NT2/D1 (cell line): ENCODE measurements around the gene IL18R1.
A peak's percentile ranks its signal among the peaks of the same experiment; 100 is the strongest.

Source experiments
- DNase-seq: peaks from one replicate; pipeline ENCODE4 v3.0.0-alpha.2; 2011; ENCODE audit warnings: low read depth, low spot score
- H3K27me3 ChIP-seq: 2 replicates; pipeline ENCODE4 v1.6.0; 2011; ENCODE audit warnings: mild to moderate bottlenecking; ENCODE audit not compliant: insufficient read length, insufficient read depth
- H3K36me3 ChIP-seq: 2 replicates; pipeline ENCODE4 v1.6.1; 2011; ENCODE audit warnings: mild to moderate bottlenecking, low read length, mixed read lengths; ENCODE audit not compliant: insufficient read depth, insufficient read length
- H3K4me1 ChIP-seq: 2 replicates; pipeline ENCODE4 v1.5.1; 2011; ENCODE audit not compliant: insufficient read depth, insufficient read length
- H3K4me3 ChIP-seq: 2 replicates; pipeline ENCODE4 v1.5.1; 2011; ENCODE audit warnings: low read depth; ENCODE audit not compliant: insufficient read length
- H3K9ac ChIP-seq: 2 replicates; pipeline ENCODE4 v1.6.0; 2011; ENCODE audit warnings: low read depth; ENCODE audit not compliant: insufficient read length
- H3K9me3 ChIP-seq: 2 replicates; pipeline ENCODE4 v1.5.1; 2011; ENCODE audit warnings: mild to moderate bottlenecking, low read length; ENCODE audit not compliant: insufficient read depth
- SUZ12 ChIP-seq: IDR thresholded peaks from 2 replicates; pipeline ENCODE4 v1.6.1; 2011; ENCODE audit not compliant: insufficient read length, insufficient read depth; ENCODE audit errors: extremely low read depth
- YY1 ChIP-seq: IDR thresholded peaks from 2 replicates; pipeline ENCODE4 v1.6.1; 2011; ENCODE audit not compliant: insufficient read length, insufficient read depth
- ZNF274 ChIP-seq: IDR thresholded peaks from 2 replicates; pipeline ENCODE4 v1.6.1; 2011; ENCODE audit warnings: mild to moderate bottlenecking, low read depth, low read length

IL18R1 gene

DNA sequence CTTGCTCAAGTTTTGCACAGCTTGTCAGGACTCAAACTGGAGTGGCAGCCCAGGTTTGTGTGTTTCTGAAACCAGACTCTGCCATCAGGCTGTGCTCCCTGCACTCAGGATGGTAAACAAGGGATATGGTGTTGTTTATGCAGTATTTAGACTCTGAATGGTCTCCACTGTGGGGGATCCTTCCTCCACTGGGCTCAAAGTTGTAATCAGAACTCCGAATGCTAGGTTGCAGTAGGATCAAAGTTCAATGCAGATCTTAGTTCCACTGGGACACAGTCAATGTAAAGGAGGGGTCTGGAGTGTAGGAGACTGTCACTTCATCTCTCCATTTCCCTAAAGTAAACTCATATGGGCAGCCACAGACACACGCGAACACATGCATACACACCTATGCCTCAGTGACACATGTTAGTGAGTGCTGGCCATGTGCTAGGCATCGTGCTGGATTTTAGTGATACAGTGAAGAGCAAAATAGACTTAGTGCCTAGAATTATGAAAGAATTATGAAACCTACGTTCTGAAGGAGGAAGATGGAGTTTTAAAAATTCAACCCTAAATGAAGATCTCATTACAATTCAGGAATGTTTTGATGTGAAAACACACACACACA lies 6.1 kb downstream of the IL18R1 start:
- peaks cover 28% of the 10 kb centered on the region for H3K9me3 ChIP-seq
- H3K9ac ChIP-seq: no peak overlapping the region
- peaks cover 7% of the 10 kb centered on the region for H3K27me3 ChIP-seq
- H3K4me3 ChIP-seq: no peak overlapping the region
- DNase-seq: no peak
- no peaks in the 10 kb centered on the region for H3K4me1 ChIP-seq
- no peak for TF ChIP-seq SUZ12
- TF ChIP-seq YY1: no peak
- no peak for TF ChIP-seq ZNF274
- no peaks in the 10 kb centered on the region for H3K36me3 ChIP-seq

DNA sequence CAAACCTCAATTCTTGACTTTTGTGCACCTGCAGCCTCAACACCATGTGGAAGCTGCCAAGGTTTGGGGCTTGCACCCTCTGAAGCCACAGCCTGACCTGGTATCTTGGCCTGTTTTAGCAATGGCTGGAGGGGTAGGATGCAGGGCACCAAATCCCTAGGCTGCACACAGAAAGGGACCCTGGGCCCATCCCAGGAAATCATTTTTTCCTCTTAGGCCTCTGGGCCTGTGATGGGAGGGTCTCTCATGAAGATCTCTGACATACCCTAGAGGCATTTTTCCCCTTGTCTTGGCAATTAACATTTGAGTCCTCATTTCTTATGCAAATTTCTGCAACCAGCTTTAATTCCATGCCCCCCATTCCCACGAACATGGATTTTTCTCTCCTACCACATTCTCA lies 10.2 kb downstream of the IL18R1 start:
- H3K27me3 ChIP-seq: no peaks in the 10 kb centered on the region
- no peak for TF ChIP-seq YY1
- TF ChIP-seq ZNF274: no peak
- no peak for TF ChIP-seq SUZ12
- no peaks in the 10 kb centered on the region for H3K36me3 ChIP-seq
- no peak overlapping the region for H3K9ac ChIP-seq
- no peaks in the 10 kb centered on the region for H3K4me1 ChIP-seq
- DNase-seq: peak; percentile 9
- H3K4me3 ChIP-seq: no peak overlapping the region
- peaks cover 31% of the 10 kb centered on the region for H3K9me3 ChIP-seq

DNA sequence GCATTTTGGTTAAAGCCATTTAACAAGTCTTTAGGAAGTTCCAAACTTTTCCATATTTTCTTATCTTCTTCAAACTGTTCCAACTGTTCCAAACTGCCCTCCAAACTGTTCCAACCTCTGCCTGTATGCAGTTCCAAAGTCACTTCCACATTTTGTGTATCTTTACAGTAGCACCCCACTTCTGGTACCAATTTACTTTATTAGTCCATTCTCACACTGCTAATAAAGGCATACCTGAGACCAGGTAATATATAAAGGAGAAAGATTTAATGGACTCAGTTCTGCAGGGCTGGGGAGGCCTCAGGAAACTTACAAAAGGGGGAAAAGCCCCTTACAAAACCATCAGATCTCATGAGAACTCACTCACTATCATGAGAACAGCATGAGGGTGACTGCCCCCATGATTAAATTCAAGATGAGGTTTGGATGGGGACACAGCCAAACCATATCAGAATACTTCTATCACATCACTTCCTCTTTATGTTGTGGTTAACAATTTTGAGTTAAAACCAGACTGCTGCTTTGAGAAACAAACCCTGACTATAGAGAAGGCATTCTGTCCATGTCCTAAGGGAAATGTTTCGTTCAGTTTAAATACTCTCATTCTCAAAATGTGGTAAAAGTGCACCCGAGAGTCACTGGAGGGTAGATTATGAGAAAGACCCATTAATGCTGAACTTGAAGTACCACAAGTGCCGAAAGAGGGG lies 11.0 kb downstream of the IL18R1 start:
- Histone ChIP-seq H3K27me3 (no peaks in the 10 kb centered on the region), H3K9me3 (peaks cover 31% of the 10 kb centered on the region), H3K9ac (no peak overlapping the region), H3K4me3 (no peak overlapping the region), H3K36me3 (no peaks in the 10 kb centered on the region), H3K4me1 (no peaks in the 10 kb centered on the region)
- no peak for DNase-seq
- TF ChIP-seq ZNF274 (no peak), YY1 (no peak), SUZ12 (no peak)

DNA sequence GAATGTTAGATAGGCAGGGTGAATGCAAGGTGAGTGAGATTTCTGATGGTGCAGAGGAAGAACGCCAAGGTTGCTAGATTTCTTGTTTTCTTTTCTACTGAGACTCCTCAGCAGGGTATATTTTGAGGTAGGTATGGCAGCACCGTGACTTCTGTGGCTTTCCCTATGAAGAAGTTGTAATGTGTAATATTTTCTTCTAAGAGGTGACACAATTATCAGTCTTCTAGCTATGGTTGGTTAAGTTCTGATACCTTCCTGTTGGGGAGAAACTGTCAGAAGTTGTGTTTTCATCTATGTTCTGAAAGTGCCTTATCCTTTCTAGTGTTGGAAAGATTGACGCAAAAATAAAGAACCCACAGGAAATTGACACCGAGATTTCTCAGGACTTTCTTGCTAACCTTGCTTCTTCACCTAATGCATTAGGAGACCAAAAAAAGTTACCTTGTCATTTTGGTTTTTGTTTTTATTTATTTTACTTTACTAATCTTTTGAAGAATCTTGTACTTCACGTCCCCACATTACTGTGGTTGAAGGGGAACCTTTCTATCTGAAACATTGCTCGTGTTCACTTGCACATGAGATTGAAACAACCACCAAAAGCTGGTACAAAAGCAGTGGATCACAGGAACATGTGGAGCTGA lies 11.9 kb downstream of the IL18R1 start:
- Histone ChIP-seq H3K9me3 (peaks cover 31% of the 10 kb centered on the region), H3K36me3 (no peaks in the 10 kb centered on the region), H3K27me3 (no peaks in the 10 kb centered on the region), H3K4me1 (no peaks in the 10 kb centered on the region), H3K9ac (no peak overlapping the region), H3K4me3 (no peak overlapping the region)
- no peak for DNase-seq
- TF ChIP-seq SUZ12 (no peak), ZNF274 (no peak), YY1 (no peak)

DNA sequence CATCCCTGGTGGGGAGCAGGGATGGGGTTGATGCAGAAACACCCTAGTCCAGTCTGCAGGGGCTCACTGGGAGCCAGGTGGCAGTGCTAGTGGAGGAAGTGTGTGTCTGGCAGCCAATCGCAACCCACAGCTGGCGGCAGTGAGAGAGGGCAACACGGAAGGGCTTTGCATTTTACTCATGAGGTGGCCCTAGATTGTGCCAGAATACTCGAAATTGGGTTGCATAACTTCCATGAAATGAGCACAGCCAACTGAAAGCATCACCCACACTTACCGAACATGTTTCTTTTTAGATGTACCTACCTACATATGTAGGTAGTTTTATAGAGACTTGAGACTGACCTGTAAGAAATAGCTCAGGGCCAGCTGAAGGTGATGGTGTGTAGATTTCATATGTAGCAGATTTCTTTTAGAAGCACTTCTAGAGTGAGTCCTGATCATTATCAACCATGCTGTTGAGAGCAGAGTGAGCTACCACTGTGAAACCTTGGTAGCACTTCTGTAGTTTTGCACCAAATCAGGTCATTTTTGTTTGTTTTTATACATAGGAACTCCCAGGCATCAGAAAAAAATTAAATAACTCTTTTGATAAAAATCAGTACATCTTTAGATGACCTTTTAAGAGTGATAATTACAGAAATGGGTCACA lies 13.0 kb downstream of the IL18R1 start:
- H3K4me1 ChIP-seq: no peaks in the 10 kb centered on the region
- H3K27me3 ChIP-seq: no peaks in the 10 kb centered on the region
- no peak for DNase-seq
- TF ChIP-seq YY1: no peak
- TF ChIP-seq SUZ12: no peak
- no peak for TF ChIP-seq ZNF274
- H3K9me3 ChIP-seq: peaks cover 31% of the 10 kb centered on the region
- H3K9ac ChIP-seq: no peak overlapping the region
- no peaks in the 10 kb centered on the region for H3K36me3 ChIP-seq
- H3K4me3 ChIP-seq: no peak overlapping the region

GRCh38 chr2:102369866-102370265 lies 14.3 kb downstream of the IL18R1 start:
- TF ChIP-seq ZNF274 (no peak), YY1 (no peak)
- DNase-seq: no peak
- Histone ChIP-seq H3K4me3 (no peak overlapping the region), H3K9me3 (peaks cover 21% of the 10 kb centered on the region), H3K9ac (no peak overlapping the region), H3K27me3 (no peaks in the 10 kb centered on the region), H3K4me1 (no peaks in the 10 kb centered on the region), H3K36me3 (no peaks in the 10 kb centered on the region)

GRCh38 chr2:102376052-102376591 lies 20.5 kb downstream of the IL18R1 start:
- DNase-seq: no peak
- no peaks in the 10 kb centered on the region for H3K36me3 ChIP-seq
- no peaks in the 10 kb centered on the region for H3K27me3 ChIP-seq
- TF ChIP-seq YY1: no peak
- TF ChIP-seq SUZ12: no peak
- TF ChIP-seq ZNF274: no peak
- H3K4me1 ChIP-seq: no peaks in the 10 kb centered on the region
- no peak overlapping the region for H3K9ac ChIP-seq
- no peaks in the 10 kb centered on the region for H3K9me3 ChIP-seq
- H3K4me3 ChIP-seq: no peak overlapping the region
